ENCODE results near the gene PTPRG.

The PTPRG gene

DNA sequence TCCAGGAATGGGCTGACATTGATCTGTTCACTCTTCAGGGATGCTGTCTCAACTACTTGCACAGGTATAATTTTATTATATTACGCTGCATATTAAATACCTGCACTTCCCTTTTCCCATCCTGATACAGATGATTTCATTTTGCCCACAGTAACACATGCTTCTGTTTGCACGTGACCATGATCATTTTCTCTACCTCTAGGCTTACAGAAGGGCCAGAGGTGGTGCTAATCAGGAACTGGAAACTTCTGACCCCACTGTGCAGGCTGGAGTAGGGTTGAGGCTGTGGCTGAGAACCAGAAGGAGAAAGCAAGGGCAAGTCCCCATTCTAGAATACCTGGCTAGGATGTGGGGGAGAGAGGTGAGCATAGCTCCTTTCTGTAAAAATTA lies 304.8 kb downstream of the PTPRG start:
- no peak for DNase-seq (ENCODE audit: low spot score)

DNA sequence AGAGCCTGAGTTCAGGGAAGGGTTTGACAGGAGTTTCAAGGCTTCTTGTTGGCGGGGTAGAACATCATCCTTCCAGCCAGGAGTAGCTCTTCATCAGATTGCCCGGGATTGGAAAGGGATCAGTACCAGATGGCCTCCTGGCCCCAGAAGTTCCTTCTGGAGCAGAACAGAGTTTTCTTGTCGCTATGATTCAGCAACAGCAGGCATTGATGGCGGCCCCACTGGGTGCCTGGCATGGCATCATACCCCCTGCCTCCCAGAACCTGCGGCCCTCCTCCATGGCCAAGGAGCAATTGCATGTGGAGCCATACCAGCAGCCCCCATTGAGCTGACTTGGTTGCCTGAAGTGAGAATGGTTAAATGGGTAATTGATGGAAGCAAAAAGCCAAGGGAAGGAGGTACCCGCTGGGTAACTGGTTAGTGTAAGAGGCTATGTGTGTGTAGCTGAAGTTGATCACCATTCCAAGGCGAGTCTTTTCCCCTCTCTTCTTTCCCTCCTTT lies 305.6 kb downstream of the PTPRG start:
- no peak for DNase-seq (ENCODE audit: low spot score)

DNA sequence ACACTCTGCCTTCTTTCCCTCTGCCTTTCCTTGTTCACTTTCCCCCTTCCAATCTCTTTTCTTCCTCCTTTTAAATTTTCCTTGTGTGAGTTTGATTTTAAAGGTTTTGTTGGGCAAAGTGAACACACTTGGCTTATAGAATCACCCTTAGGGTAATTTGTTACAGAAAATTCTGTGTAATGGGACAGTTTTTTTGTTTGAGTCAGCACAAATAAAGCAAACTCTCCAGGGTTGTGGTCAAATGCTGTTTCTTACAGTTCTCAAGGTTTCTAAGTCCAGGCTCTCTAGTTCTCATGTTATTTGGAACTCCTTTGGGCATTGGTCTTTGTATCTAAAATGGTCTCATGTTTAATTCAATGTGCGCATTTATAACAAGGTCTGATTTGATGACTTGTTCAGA lies 307.1 kb downstream of the PTPRG start:
- DNase-seq (ENCODE audit: low spot score): no peak

DNA sequence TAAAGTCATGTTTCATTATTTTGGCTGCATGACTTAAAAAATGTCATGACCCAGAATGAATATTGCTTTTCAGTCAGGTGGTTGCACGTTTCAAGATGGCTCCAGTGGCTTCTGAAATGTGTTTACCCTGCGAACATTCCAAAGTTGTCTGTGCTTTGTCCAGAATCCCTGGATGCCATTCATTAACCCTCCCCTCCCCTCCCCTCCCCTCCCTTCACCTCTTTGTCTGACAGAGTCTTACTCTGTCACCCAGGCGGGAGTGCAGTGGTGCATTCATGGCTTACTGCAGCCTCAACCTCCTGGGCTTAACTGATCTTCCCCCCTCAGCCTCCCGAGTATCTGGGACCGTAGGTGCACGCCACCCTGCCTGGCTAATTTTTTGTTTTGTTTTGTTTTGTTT lies 308.0 kb downstream of the PTPRG start:
- DNase-seq (ENCODE audit: low spot score): no peak

DNA sequence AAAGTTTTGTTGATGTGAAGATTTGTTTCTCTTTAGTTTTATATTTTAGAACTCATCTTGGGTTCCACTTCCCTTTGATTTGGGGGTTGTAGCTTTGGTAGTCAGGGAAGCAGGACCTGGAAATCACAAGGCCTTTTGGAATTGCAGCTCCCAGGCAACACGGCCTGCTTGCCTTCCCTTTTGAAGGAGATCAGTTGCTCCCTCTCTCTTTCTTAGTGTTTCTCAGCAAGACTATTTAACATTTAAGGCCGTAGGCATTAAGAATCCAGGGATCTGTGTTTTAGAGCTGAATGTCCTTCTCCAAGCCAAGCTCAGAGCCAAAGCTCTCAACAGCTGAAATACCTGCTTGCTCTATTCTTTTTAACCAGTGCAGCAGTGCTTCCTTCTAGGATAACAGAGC lies 310.3 kb downstream of the PTPRG start:
- no peak for DNase-seq (ENCODE audit: low spot score)

DNA sequence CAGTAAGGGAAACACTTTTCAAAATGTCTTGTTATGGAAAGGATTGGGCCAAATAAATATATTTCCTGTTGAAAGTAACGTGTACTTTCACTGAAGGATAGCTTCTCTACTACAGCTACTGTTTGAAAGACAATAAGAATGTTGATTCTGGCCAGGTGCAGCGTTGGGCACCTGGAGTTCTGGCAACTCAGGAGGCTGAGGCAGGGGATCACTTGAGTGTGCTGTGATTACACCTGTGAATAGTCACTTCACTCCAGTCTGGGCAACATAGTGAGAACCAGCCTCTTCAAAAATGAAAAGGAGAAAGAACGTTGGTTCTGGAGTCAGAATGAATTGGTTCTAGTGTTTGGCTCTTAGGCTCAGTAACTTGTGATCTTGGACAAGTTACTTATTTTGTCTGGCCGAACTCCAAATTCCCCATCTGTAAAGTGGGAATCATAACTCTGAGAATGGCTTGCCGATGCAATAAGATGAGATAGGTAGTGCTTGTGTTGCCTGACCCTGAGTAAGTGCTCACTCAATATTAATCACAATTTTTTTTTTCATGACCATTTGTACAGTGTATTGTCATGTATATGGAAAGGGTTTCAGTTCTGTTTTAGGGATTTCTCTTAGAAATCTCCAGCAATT lies 310.8 kb downstream of the PTPRG start:
- DNase-seq (ENCODE audit: low spot score): no peak

DNA sequence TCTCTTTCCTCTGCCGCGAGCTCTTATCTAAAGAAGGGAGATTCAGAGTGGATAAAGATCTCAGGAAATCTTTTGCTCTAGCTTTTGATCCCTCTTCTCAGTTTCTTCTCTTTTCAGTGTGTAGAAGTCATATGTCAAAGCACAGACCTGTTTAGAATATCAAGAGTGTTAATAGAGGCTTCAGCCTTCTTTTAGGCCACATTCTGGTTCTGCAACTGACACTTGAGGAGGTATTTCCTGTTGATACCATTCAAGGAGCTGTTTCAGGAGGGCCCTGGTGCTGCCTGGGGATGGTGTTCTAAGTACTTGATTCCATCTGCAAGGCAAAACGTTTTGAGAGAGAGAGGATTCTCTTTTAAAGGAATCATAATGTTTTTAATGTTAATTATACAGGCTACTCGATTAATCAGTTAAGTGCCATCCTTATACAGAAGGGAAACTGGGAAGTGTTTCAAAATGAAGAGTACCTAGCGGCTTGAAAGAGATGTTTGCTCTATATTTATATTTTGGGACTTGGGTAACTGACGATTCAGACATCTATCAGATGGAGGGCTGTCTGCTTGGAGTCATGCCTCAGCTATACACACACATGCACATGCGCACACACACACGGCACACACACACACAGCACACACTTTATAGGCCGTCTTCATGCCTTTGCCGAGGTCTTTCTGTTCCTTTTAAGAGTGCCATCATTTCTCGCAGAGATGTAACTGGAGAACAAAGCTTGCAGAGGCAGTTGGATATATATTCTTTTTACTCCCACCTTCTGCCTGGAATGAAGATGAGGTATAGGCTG lies 313.9 kb downstream of the PTPRG start:
- no peak for DNase-seq (ENCODE audit: low spot score)

DNA sequence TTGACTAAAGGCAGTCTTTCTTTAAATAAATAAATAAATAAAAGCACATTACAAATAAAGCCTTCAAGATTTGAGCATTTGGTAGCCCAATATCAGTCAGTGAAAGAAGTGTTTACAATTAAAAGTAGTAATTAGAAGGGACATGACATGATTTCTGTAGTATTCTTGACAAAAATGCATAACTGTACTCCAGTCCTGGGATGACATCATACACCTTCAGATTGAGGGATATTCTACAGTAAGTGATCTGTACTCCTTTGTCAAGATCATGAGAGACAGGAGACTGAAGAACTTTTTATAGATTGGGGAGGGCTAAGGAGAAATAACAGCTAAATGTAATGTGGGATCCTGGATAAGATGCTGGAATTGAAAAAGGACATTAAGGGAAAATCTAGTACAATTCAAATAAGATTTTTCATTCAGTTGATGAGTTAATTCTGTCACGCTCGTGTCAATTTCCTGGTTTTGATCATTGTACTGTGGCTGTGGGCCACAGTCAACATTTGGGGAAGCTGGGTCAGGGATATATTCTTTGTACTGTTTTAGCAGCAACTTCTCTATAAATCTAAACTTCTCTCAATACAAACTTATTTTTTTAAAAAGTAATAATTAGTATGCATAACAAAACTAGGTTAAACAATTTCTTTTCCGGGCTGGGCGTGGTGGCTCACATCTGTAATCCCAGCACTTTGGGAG lies 314.8 kb downstream of the PTPRG start:
- no peak for DNase-seq (ENCODE audit: low spot score)

DNA sequence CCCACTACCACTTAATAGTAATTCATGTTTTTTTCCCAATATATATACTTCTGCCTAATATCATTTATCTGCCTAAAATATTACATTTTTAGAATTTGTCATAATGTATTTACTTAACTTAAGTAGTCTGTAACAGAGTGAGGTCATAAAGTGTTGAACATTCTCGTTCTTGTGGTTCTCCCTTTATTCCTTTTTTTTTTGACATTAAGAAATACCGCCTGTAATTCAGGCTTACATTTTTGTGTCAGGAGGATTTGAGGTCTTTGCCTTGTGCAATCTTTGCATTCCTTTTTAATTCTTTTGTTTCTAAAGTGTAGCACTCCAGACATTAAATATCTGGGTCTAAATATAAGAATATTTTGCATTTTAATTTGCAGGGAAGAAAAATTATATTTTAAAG lies 315.4 kb downstream of the PTPRG start:
- no peak for DNase-seq (ENCODE audit: low spot score)

DNA sequence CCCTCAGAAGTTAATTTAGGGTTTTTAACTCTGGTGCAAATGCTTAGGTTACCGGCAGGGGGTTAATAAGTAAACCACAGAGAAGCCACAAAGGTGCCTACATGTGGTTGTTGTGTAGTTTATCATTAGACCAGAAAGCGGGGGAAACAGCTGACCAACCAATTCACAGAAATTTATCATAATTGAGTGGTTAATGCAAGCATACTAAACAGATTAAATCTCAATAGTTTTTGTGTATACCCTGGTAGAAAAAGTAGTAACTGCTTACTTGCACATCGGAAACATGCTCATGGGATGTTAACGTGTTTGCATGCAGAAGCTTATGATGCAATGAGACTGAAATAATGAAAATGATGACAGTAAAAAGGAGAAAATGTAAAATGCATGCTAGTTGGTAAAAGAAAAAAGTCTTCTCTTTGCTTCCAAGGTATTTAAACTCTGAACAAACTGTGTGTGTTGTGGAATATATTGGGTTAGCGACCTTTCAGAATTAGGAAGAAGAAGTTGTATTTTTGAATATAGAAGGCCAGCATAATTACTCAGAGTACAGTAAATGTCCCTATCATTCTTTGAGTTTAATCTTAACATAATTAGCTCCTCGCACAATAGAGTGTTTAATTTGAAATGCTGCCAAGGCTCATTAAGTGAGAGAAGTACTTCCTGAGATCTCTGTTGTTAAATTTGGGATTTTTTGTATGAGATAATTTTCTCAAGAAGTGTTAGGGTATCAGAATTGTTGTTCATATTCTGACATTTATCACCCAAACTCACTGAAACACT lies 316.2 kb downstream of the PTPRG start:
- DNase-seq (ENCODE audit: low spot score): no peak

DNA sequence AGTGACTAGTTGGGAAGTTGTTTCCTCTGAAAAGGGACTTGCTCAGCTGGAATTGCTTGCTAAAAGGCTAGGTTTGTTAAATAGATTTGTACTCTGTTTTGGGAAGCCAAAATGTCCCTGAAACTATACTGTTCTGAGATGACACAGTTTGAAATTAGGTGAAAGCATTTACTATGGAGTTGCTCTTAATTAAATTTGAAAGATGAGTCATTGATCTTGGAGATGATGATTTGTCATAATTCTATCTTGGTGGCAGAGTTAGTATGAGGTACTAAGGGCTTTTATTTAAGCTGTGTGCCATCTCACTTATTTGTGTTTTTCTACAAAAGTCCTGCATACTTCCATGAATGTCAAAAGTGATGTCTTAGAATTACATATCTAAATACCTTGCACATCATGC lies 320.9 kb downstream of the PTPRG start:
- DNase-seq (ENCODE audit: low spot score): no peak

DNA sequence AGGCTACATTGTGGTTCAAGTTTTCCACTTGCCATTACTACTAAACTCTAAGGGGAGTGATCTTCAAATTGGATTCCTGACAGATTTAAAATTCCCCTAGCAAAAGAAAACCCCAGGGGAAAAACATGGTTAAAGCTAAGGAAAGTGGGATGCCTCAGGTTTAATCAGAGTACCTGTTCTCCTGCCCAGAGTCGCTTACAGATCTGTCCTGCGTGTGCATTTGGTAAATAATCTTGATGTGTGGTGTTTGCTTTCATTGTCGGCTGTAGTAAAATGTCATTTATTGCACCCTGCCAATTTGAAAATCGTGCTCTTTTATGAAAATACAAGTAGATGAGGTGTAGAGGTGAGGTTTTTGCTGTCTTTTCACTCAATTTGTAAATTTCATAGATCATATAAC lies 323.4 kb downstream of the PTPRG start:
- no peak for DNase-seq (ENCODE audit: low spot score)

DNA sequence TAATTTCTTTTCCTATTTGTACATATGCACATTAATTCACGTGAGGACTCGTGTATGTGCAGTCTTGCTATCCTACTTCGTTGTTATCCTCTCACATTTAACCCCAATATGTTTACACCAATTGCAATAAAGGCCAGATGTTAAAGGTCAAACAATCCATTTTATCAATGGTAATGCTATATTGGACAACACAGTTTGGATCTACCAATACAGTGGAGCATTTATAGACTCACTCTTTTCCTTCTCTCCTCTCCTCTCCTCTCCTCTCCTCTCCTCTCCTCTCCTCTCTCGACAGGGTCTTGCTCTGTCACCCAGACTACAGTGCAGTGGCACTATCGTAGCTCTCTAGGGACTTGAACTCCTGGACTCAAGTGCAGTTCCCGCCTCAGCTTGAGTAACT lies 324.0 kb downstream of the PTPRG start:
- no peak for DNase-seq (ENCODE audit: low spot score)

DNA sequence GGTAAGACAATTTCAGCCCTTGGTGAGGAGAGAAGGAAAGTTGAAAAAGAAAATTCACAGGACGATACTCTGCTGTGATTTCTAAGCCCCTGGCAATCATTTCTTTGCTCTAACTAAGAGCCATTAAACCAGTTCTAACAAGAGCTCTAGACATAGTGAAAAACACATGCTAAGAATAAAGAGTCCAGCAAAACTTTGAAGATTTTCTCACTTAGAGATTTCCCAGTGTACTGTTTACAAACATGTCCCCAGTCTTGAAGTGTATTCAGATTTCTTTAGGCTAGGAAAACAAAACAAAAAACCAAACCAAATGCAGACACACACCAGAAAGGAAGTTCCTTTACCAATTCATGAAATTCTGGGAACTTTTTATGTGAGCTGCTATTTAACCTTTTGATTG lies 325.8 kb downstream of the PTPRG start:
- DNase-seq (ENCODE audit: low spot score): no peak

DNA sequence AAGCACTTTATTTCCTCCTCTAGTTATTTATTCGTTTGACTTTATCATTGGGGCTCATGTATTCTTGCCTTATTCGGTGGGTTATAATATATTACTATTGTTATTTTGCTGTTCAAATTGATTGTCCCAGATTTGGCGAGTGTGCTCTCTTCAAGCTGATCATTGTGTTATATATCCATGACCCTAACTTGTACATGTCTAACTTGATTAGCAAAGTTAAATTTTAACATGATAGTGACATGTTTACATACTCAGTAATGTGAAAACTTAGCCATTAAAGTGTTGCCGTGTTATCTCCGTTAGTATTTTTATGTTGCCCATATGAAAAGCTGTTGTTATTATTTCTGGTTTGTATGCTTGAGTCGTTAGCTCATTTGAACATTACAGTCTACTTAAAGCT lies 327.9 kb downstream of the PTPRG start:
- DNase-seq (ENCODE audit: low spot score): no peak

DNA sequence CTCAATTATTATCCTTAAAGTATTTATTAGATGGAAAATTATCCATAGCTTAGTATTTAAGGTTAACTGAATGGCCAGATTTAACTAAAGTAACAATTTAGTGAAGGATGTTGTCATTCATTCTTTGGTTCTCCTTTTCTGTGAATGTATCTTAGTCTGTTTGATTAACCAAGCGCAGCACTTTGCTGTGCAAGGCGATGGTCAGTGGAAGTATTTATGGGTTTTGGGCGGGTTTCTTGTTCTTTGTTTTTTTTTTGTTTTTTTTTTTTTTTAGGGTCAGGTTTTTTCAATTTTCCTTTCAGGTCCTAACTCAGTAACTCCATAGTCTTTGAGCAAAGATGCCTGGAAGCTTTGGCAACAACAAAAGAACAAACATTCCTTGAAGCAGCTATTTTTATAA lies 328.8 kb downstream of the PTPRG start:
- no peak for DNase-seq (ENCODE audit: low spot score)

DNA sequence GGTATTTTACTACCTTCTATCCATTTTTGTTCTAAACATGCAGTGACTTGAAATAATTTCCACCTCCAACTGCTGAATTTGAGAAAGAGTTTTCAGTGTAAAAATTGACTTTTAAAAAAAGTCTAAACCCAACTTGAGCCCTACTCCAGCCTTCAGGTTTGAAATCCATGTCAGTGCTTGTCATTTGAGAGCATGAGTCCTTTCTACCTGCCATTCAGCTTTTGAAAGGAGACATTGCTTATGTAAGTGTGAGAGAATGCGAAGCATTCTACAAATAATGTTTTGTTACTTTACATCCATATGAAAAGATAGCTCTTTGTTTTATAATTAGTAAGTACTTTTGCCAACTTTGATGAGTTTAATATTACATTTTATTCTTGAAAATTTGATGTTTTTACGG lies 329.2 kb downstream of the PTPRG start:
- DNase-seq (ENCODE audit: low spot score): no peak

DNA sequence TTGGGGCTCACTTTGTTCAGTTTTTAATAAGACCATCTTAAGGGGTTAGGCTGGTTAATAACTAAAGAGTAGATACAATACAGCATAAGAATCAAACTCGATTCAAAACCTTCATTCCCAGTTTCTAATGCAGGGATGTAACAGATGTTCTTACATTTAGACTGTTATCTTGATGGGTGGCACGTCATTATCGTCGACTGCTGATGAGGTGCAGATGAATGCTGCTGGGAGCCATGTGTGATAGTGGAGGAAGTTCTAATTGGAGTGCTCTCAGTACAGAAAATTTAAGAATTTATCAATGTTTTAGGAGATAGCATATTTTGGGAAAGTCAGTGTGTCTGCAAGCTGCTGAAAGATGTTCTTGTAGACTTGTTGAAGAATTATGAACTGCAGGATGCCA lies 331.5 kb downstream of the PTPRG start:
- DNase-seq (ENCODE audit: low spot score): no peak

DNA sequence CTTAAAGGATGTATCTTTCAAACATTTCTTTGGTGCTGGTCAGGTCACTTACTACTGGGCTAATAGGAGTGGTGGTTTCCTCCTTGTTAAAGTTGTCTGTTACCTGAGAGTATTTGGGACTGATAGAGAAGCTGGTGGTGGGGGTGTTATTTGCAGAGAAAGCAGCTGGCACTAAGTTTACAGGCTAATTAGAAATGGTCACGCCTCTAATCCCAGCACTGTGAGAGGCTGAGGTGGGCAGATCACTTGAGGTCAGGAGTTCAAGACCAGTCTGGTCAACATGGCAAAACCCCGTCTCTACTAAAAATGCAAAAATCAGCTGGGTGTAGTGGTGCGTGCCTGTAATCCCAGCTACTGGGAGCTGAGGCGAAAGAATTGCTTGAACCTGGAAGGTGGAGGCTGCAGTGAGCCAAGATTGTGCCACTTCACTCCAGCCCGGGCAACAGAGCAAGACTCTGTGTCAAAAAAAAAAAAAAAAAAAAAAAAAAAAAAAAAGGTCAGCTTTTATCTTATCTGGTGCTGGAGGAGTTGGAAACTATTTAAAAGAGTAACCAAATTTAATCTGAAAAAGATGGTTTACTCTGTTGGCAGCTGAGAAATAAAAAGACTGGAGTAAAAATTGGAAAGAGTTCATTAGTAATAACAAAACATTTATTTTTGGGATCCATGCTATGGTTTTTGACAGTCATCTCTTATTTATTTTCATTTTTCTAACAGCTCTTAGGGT lies 332.6 kb downstream of the PTPRG start:
- DNase-seq (ENCODE audit: low spot score): no peak

DNA sequence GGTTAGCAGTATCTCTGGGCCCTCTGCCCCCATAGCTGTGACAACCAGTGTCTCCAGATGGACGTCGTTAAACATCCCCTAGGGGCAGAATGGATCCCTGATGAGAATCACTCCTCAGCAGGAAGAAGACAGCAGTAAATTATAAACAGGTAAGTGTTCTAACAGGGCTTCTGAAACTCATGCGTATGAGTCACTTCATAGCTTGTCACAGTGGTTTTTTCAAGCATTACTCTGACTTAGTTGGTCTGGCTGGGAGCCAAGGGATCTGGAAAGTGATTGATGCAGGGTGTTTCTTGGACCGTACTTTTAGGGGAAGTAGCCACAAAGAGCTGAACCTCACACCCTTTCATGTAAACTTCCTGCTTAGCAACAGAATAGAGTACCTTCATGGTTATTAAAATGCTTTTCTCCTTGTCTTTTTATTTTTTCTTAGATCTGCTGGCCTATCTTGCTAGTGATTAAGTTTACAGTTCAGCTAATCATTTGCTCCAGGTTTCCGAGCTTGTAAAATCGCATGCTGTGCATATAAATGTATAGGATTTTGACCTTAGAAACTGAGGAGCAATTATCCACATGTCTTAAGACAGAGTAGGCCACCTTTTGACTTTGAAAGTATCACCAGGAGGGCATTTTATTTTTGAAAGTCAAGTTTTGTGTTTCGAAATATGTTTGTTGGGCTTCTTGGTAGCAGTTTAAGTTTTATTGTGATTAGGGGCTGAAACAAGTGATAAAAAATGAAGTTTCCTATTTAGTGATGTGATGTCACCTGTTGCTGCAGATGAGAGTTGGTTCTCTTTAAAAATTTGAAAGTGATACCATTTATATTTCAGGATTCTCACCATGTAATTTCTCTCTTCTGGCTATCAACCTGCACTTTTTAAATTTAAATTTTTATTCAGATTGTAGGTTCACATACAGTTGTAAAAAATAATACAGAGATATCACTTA lies 333.9 kb downstream of the PTPRG start:
- DNase-seq (ENCODE audit: low spot score): no peak

DNA sequence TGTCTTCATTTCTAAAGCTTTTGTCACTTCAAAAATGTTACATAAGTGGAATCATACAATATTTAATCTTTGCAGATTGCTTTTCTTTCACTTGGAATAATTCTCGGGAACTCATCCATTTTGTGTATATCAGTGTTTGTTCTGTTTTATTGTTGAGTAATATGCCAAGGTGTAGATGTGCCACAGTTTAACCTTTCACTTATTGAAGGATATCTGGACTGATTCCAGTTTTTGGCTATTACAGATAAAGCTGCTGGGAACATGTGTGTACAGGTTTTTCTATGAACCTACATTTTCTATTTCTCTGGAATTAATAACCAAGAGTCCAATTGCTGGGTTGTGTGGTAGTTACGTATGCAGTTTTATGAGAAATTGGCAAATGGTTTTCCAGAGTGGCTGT lies 334.9 kb downstream of the PTPRG start:
- no peak for DNase-seq (ENCODE audit: low spot score)

All from D341Med (cell line).